AG09309 (cell line): Measurements from ENCODE around the gene TRAIP.

ENCODE experiments used
- DNase-seq: peaks from one replicate; pipeline ENCODE4 v3.0.0-alpha.2; 2010; ENCODE audit warnings: low read depth
- H3K4me3 ChIP-seq: 2 replicates; pipeline ENCODE4 v1.5.1; 2011; ENCODE audit warnings: mild to moderate bottlenecking, low read depth, low read length, moderate library complexity; ENCODE audit not compliant: control insufficient read depth
- CTCF ChIP-seq: IDR thresholded peaks from 2 replicates; pipeline ENCODE4 v1.5.1; 2011; ENCODE audit warnings: mild to moderate bottlenecking, low read depth, low read length, inconsistent platforms; ENCODE audit not compliant: insufficient read depth, control insufficient read depth; ENCODE audit errors: missing control alignments

Gene TRAIP

DNA sequence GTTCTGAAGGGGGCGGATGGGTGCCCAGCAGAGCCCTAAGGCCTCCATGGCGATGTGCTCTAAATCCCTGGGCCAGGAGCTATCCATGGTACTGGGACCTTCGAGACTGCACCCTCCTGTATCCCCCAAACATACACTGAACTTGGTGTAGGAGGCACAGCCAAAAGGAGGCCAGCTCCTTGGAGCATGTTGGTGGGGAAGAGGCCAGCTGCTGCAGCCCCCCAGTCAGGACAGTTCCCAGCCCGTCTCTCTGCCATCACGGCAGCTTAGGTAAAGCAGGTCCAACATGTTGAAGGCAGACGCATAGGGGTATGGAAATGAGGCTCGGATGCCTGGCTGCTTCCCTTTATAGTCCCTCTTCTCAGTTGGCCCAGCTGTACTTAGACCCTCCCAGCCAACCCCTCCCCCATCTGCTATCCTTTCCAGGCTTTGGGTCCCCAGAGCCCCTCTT is 11.5 kb upstream of the TRAIP start:
- no peak overlapping the region for H3K4me3 ChIP-seq

DNA sequence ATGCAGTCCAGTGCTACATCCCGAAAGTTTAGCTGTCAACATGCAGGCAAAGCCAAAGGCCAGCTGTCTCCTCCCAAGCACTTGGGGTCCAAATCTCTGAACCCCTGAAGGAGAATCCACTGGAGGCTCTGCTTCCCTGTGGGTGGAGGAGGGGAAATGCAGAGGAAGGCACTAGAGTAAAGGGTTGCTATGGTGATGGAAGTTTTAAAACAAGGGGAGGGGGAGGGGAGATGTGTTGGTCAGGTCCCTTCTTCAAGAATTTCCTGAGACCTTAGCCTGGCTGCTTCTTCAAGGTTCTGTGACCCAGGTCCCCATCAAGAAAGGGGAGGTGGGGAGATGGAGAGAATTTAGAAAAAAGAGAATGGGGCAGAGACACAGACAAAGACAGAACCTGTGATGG is 11.0 kb upstream of the TRAIP start:
- no peak for DNase-seq
- H3K4me3 ChIP-seq: no peak overlapping the region
- no peak for TF ChIP-seq CTCF

More for the DNA sequence above, 11.5 kb upstream of the TRAIP start:
- no peak for TF ChIP-seq CTCF
- DNase-seq: no peak

GRCh38 chr3:49865198-49865784 is 8.9 kb upstream of the TRAIP start:
- TF ChIP-seq CTCF: no peak
- no peak overlapping the region for H3K4me3 ChIP-seq
- no peak for DNase-seq

DNA sequence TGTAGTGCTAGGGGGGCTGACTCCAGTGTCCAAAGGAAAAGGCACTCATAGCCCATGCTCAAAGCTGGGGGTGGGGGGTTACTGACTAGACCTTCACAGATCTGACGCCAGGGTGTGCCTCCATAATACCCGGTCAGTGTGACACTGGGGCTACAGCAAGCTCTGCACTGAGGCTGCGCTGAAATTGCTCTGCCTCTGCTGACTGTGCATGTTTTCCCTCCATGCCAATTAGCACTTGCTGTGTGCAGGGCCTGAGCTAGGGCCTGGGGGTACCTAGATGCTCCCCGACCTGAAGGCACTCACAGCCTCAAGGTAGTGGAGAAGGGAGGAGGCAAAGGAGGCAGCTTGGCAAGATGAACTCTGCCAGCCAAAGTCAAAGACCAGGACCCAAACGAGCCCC is 8.1 kb upstream of the TRAIP start:
- H3K4me3 ChIP-seq: no peak overlapping the region
- DNase-seq: no peak
- TF ChIP-seq CTCF: no peak

DNA sequence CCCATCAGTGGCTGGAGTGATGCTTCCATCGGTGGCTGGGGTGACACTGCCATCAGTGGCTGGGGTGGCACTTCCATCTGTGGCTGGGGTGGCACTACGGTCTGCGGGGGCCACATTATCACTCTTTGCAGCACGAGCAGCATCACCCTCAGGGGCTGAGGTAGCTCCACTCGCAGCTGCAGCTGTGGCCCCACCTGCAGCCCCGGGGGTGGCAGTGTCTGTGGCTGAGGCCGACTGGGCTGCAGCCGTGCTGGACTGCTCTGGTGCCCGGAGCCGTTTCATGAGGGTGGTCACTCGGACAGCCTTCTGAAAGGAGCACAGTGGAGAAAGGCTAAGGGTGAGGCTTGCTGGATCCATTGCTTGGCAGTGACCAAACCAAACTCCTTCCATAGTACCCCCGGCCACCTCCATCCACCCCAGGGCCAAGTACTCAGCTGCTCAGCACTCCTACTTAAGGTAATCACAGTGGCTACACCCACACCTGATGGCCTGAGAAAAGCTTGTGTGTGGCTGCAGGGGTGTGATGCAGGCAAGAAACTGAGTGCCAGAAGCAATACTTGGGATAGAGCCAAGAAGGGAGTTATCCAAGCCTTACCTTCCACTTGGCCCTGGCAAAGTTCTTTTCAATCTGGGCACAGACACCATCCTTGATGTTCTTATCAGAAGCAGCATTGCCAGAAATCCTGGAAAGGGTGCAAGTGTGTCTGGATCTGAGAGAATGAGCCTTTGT is 3.4 kb upstream of the TRAIP start:
- TF ChIP-seq CTCF: no peak
- no peak overlapping the region for H3K4me3 ChIP-seq
- no peak for DNase-seq

GRCh38 chr3:49855662-49856061 is 702 bp downstream of the TRAIP start:
- H3K4me3 ChIP-seq: peak overlapping the region; percentile 87
- no peak for DNase-seq
- no peak for TF ChIP-seq CTCF
